Measurements from ENCODE around the gene LSM7. TPM values are rescaled to one million over a fixed set of nuclear protein-coding genes. Genes with fewer than 3 reads are reported as not detected.

The LSM7 gene
- total RNA-seq, 1 donor from 2014 or later, result 135 TPM

DNA sequence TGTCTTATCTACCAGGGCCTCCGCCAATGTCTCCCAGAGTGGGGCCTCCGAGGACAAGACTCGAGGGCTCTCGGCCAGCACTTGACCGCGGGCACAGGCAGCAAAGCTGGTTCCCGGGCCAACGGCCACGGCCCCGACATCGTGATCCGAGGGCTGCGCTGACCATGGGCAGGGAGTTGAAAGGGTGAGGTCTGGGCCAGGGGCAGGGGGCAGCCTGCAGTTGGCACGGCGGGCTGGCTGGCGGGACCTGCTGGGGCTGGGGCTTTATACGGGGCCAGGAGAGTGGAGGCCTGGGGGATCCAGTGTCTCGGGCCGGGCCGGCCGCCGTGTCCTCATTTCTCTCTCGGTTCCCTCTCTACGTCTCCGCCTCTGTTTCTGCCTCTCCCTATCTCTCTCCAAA lies 10.6 kb downstream of the LSM7 start:
- peaks cover 7% of the 10 kb centered on the region for H3K9me3 ChIP-seq
- H3K36me3 ChIP-seq, result peaks cover 0 to 10% of the 10 kb centered on the region in 2 donors
- DNase-seq (ENCODE audit: extremely low spot score in 2 of 2), result no peak
- H3K4me1 ChIP-seq, result no peaks in the 10 kb centered on the region
- no peak overlapping the region for H3K4me3 ChIP-seq
- intact Hi-C loops (cut with DNase I), result no loop called here
- H3K27me3 ChIP-seq, result peaks cover 4% of the 10 kb centered on the region
- no peak for TF ChIP-seq POLR2A (IDR thresholded peaks at IDR 0.05)
- TF ChIP-seq, protein P1, sequence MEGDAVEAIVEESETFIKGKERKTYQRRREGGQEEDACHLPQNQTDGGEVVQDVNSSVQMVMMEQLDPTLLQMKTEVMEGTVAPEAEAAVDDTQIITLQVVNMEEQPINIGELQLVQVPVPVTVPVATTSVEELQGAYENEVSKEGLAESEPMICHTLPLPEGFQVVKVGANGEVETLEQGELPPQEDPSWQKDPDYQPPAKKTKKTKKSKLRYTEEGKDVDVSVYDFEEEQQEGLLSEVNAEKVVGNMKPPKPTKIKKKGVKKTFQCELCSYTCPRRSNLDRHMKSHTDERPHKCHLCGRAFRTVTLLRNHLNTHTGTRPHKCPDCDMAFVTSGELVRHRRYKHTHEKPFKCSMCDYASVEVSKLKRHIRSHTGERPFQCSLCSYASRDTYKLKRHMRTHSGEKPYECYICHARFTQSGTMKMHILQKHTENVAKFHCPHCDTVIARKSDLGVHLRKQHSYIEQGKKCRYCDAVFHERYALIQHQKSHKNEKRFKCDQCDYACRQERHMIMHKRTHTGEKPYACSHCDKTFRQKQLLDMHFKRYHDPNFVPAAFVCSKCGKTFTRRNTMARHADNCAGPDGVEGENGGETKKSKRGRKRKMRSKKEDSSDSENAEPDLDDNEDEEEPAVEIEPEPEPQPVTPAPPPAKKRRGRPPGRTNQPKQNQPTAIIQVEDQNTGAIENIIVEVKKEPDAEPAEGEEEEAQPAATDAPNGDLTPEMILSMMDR (IDR thresholded peaks at IDR 0.05), result no peak
- TF ChIP-seq POLR2AphosphoS5 (IDR thresholded peaks at IDR 0.05; ENCODE audit: insufficient read depth in 1 of 2, low read depth in 1 of 2), result no peak
- H3K27ac ChIP-seq, result no peak overlapping the region

- TF ChIP-seq POLR2AphosphoS5 (IDR thresholded peaks at IDR 0.05; ENCODE audit: insufficient read depth in 1 of 2, low read depth in 1 of 2) (no peak), POLR2A (IDR thresholded peaks at IDR 0.05) (no peak)
- TF ChIP-seq, protein P1 (IDR thresholded peaks at IDR 0.05), result no peak
- no peak overlapping the region for H3K27ac ChIP-seq
- peaks cover 6% of the 10 kb centered on the region for H3K27me3 ChIP-seq
- peaks cover 0 to 10% of the 10 kb centered on the region in 2 donors for H3K36me3 ChIP-seq
- no peaks in the 10 kb centered on the region for H3K4me1 ChIP-seq
- H3K9me3 ChIP-seq, result peaks cover 7% of the 10 kb centered on the region
- DNase-seq (ENCODE audit: extremely low spot score in 2 of 2), result no peak
- intact Hi-C loops (cut with DNase I), result no loop called here
- H3K4me3 ChIP-seq, result no peak overlapping the region
Measured at GRCh38 chr19:2317300-2317699, 11.1 kb downstream of the LSM7 start.

DNA sequence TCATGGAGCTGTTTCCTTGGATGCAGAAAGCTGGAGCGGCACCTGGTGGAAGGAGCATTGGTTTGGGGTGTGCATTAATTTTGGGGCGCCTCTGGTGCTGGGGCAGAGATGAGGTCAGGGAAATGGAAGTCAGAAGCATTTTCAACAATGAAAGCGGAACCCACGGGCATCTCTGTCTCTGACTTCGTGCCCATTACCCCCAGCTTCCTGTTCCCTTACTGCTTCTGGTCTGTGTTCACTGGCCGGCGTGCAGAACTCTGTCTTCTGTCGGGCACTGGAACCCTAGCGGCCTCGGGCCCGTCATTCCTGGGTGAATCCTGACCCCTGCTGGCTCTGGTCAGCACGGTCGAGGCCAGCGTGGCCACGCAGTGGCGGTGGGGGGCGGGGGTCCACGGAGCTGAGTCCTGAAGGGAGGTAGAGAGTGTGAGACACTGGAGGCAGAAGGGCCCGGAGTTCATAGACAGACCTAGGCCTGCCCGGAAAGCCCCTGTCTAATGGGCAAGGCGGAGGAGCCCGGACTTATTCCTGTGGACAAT lies 12.5 kb downstream of the LSM7 start:
- H3K4me3 ChIP-seq, result no peak overlapping the region
- H3K9me3 ChIP-seq, result peaks cover 7% of the 10 kb centered on the region
- no peak for TF ChIP-seq POLR2A (IDR thresholded peaks at IDR 0.05)
- TF ChIP-seq, protein P1 (IDR thresholded peaks at IDR 0.05), result peak in 1 of 3 experiments; percentile 21
- intact Hi-C loops (cut with DNase I), result no loop called here
- DNase-seq (ENCODE audit: extremely low spot score in 2 of 2), result no peak
- H3K4me1 ChIP-seq, result no peaks in the 10 kb centered on the region
- H3K27me3 ChIP-seq, result peaks cover 6% of the 10 kb centered on the region
- H3K36me3 ChIP-seq, result no peaks in the 10 kb centered on the region
- H3K27ac ChIP-seq, result no peak overlapping the region

DNA sequence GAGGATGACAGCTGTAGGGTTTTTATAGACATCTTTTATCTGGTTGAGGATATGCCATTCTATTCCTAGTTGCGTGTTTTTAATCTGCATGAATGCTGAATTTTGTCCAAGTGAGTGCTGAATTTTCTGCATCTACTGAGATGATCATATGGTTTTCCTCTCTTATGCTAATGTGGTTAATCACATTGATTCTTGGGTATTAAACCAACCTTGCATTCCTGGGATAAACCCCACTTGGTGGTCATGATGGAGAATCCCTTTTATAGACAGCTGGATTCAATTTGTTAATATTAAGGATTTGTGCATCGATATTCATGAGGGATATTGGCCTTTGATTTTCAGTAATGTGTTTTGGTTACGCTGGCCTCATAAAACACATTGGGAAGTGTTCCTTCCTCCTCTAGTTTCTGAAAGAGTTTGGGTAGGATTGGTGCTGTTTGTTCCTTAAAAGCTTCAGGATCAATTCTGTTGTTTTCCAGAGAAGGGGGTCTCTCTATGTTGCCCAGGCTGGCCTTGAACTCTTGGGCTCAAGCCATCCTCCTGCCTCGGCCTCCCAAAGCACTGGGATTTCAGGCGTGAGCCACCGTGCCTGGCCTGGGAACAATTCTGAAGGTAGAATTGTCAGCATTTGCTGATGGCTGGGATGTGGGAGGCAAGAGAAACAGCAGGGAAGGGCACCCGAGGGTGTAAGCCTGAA lies 13.1 kb downstream of the LSM7 start:
- Histone ChIP-seq H3K36me3 (no peaks in the 10 kb centered on the region), H3K9me3 (peaks cover 7% of the 10 kb centered on the region), H3K27ac (no peak overlapping the region), H3K27me3 (peaks cover 6% of the 10 kb centered on the region), H3K4me1 (no peaks in the 10 kb centered on the region), H3K4me3 (no peak overlapping the region)
- TF ChIP-seq, protein P1 (IDR thresholded peaks at IDR 0.05), result no peak
- TF ChIP-seq POLR2AphosphoS5 (IDR thresholded peaks at IDR 0.05; ENCODE audit: insufficient read depth in 1 of 2, low read depth in 1 of 2) (no peak), POLR2A (IDR thresholded peaks at IDR 0.05) (no peak)
- intact Hi-C loops (cut with DNase I), result no loop called here
- DNase-seq (ENCODE audit: extremely low spot score in 2 of 2), result no peak

DNA sequence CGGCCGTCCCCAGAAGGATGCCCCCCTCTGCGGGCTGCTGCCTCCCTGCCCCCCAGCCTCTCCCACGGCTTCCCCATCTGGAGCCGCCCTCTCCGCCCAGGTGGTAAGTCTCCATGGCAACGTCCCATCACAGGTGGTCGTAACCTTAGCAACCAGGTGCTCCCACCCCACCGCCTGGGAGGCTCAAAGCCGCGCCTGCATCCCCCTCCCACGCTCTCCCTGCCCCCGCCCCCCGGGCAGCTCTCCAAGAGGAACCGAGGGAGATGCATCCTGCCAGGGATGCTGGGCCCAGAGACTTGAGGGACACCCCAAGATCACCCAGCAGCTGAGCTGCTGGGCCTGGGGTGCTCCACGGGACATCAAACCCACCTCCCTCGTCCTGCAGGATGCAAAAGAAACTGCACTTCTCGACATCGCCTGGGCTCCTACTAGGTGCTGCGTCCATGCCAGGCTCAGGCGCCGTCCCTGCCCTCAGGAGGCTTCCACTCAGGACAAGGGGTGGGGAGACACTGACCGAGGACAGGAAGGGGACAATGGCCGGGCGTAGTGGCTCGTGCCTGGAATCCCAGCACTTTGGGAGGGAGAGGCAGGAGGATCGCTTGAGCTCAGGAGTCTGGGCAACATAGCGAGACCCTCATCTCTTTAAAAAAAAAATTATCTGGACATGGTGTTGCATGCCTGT lies 15.4 kb downstream of the LSM7 start:
- no peaks in the 10 kb centered on the region for H3K36me3 ChIP-seq
- H3K9me3 ChIP-seq, result peaks cover 7% of the 10 kb centered on the region
- H3K4me3 ChIP-seq, result no peak overlapping the region
- no peak for DNase-seq (ENCODE audit: extremely low spot score in 2 of 2)
- peaks cover 10% of the 10 kb centered on the region for H3K27me3 ChIP-seq
- TF ChIP-seq POLR2AphosphoS5 (IDR thresholded peaks at IDR 0.05; ENCODE audit: insufficient read depth in 1 of 2, low read depth in 1 of 2), result no peak
- TF ChIP-seq, protein P1 (IDR thresholded peaks at IDR 0.05), result no peak
- TF ChIP-seq POLR2A (IDR thresholded peaks at IDR 0.05), result no peak
- H3K4me1 ChIP-seq, result no peaks in the 10 kb centered on the region
- intact Hi-C loops (cut with DNase I), result no loop called here
- no peak overlapping the region for H3K27ac ChIP-seq
